Tibial nerve (tissue), 4 donors: ENCODE data around the gene ACTL9. TPM values are rescaled to one million over a fixed set of nuclear protein-coding genes. Genes with fewer than 3 reads are reported as not detected.

Experiments
- DNase-seq, 2 donors: peaks; one replicate each; pipeline ENCODE4 v3.0.0-alpha.2; 2019; ENCODE audit warnings: low spot score in 2 of 2
- H3K27ac ChIP-seq, 4 donors: fragments of 200-600 bp; sonication (generic) in 3 of 4; one replicate each; pipeline ENCODE4 v1.5.1; 2017 to 2019; ENCODE audit warnings: mild to moderate bottlenecking in 1 of 4
- H3K27me3 ChIP-seq, 2 donors: fragments of 200-600 bp; sonication (generic) in 1 of 2; one replicate each; pipeline versions ENCODE4 v1.5.1 to v1.6.0; 2017 to 2019
- H3K36me3 ChIP-seq, 3 donors: fragments of 200-600 bp; sonication (generic); one replicate each; pipeline ENCODE4 v1.5.1; 2018 to 2019
- H3K4me1 ChIP-seq, 4 donors: fragments of 200-600 bp; sonication (generic) in 3 of 4; one replicate each; pipeline ENCODE4 v1.5.1; 2017 to 2019
- H3K4me3 ChIP-seq, 4 donors: fragments of 200-600 bp; sonication (generic) in 3 of 4; one replicate each; pipeline ENCODE4 v1.5.1; 2017 to 2019; ENCODE audit warnings: mild to moderate bottlenecking in 1 of 4, moderate library complexity in 1 of 4
- H3K9me3 ChIP-seq, 4 donors: fragments of 200-600 bp; sonication (generic) in 3 of 4; one replicate each; pipeline ENCODE4 v1.5.1; 2017 to 2019
- EP300 ChIP-seq, 2 donors: sonication (generic); formaldehyde crosslinking; IDR thresholded peaks; one replicate each; pipeline ENCODE4 v1.6.1; 2017; ENCODE audit warnings: antibody characterized with exemption in 2 of 2, mild to moderate bottlenecking in 1 of 2
- POLR2A ChIP-seq, 2 donors: fragments of 450-650 bp; IDR thresholded peaks; one replicate each; pipeline ENCODE4 v1.6.1; 2017; ENCODE audit warnings: antibody characterized with exemption in 2 of 2, mild to moderate bottlenecking in 2 of 2, moderate library complexity in 2 of 2
- WGBS, 2 donors: methylation state at CpG; one replicate each; pipeline ENCODE4 v1.1.5; 2018; 5-methylcytosine and 5-hydroxymethylcytosine counted together
- total RNA-seq, 4 donors: library from RNA; depleted of rRNA; stranded (reverse); fragments of >200 nt; gene quantifications; one replicate each; pipeline ENCODE4 v1.1.0, GENCODE V29; 2016
- TF ChIP-seq, protein P1 (sequence below), 5 experiments: fragments of 200-600 bp in 3 of 5; fragments of 450-650 bp in 2 of 5; sonication (generic) in 3 of 5; IDR thresholded peaks; one replicate each; pipeline ENCODE4 v1.5.1; 2016 to 2019; ENCODE audit warnings: antibody characterized with exemption in 5 of 5, mild to moderate bottlenecking in 3 of 5, moderate library complexity in 2 of 5

The ACTL9 gene
- total RNA-seq, 4 donors from 2014 or later, result not detected

DNA sequence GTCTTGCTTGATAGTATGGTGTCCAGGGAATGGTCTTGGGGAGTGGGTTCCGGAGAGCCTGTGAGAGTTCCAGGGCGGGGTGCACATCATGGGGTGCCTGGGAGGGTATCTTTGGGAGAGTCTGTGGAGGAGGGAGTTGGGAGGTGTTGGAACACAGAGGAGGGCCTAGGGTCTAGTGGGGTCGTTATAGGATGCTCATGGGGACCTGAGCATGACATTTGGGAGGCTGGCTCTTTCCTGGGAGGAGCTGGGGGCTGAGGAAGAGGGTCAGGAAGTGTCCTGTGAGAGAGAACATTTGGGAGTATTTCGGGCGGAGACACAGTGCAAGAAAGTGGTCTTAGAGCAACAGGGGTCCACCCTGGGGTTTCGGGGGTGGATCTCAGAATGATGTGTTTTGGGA, 2.7 kb downstream of the ACTL9 start:
- H3K36me3 ChIP-seq, result no peaks in the 10 kb centered on the region
- TF ChIP-seq, protein P1, sequence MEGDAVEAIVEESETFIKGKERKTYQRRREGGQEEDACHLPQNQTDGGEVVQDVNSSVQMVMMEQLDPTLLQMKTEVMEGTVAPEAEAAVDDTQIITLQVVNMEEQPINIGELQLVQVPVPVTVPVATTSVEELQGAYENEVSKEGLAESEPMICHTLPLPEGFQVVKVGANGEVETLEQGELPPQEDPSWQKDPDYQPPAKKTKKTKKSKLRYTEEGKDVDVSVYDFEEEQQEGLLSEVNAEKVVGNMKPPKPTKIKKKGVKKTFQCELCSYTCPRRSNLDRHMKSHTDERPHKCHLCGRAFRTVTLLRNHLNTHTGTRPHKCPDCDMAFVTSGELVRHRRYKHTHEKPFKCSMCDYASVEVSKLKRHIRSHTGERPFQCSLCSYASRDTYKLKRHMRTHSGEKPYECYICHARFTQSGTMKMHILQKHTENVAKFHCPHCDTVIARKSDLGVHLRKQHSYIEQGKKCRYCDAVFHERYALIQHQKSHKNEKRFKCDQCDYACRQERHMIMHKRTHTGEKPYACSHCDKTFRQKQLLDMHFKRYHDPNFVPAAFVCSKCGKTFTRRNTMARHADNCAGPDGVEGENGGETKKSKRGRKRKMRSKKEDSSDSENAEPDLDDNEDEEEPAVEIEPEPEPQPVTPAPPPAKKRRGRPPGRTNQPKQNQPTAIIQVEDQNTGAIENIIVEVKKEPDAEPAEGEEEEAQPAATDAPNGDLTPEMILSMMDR (IDR thresholded peaks at IDR 0.05), result no peak
- TF ChIP-seq EP300 (IDR thresholded peaks at IDR 0.05), result no peak
- TF ChIP-seq POLR2A (IDR thresholded peaks at IDR 0.05), result no peak
- no peaks in the 10 kb centered on the region for H3K4me1 ChIP-seq
- H3K4me3 ChIP-seq, result no peak overlapping the region
- WGBS, 2 donors, result 71 to 76% methylated on average over 6 of the region's 6 CpGs
- no peak for DNase-seq
- no peak overlapping the region for H3K27ac ChIP-seq
- peaks cover 0 to 11% (median 0%) of the 10 kb centered on the region in 4 donors for H3K9me3 ChIP-seq
- H3K27me3 ChIP-seq, result peaks cover 0 to 4% of the 10 kb centered on the region in 2 donors

DNA sequence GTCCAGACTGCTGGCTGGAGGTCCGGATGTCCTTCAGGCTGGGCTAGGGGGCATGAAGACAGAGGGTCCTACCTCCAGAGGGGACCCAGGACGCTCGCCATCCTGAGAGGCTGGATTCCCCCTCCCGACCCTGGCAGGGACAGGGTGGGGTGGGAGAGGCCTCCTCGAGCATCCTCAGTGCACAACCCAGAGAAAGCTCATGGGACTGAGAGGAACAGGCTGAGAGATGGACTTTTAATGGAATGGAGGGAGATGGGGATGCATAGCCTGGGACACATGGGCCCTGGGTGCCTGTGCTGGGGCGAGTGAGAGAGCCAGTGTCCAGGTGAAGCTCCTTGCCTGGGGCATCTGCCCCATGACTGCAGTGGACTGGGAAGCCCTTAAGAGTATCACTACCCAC, 3.1 kb downstream of the ACTL9 start:
- WGBS, 2 donors, result 48 to 60% methylated on average over 6 of the region's 6 CpGs

DNA sequence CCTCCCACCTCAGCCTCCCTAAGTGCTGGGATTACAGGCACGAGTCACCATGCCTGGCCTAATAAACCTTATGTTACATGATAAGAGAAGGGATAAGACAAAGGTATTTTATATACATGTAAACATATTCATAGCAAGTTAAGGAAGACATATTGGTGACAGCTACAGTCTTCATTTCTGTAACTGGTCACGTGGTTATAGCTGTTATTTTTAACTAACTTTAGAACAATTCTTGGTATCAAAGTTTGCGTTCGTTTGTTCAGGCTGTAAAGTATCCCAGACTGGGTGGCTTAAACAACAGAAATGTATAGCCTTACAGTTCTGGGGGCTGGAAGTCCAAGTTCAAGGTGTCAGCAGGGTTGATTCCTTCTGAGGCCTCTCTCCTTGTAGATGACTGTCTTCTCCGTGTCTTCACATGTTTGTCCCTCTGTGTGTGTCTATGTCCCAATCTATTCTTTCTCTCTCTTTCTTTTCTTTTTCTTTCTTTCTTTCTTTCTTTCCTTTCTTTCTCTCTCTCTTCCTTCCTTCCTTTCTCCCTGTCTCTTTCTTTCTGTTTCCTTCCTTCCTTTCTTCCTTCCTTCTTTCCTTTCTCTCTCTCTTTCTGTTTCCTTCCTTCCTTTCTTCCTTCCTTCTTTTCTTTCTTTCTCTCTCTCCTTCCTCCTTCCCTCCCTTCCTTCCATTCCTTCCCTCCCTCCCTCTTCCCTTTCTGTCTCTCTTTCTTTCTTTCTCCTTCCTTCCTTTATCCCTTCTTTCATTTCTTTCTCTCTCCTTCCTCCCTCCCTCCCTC, 7.6 kb downstream of the ACTL9 start:
- Histone ChIP-seq H3K4me1 (no peaks in the 10 kb centered on the region), H3K27ac (no peak overlapping the region), H3K9me3 (peaks cover 0 to 3% (median 0%) of the 10 kb centered on the region in 4 donors), H3K36me3 (no peaks in the 10 kb centered on the region), H3K27me3 (no peaks in the 10 kb centered on the region), H3K4me3 (no peak overlapping the region)
- TF ChIP-seq POLR2A (IDR thresholded peaks at IDR 0.05), result no peak
- TF ChIP-seq EP300 (IDR thresholded peaks at IDR 0.05), result no peak
- TF ChIP-seq, protein P1 (IDR thresholded peaks at IDR 0.05), result no peak
- no peak for DNase-seq
- 46 to 69% methylated on average over 5 of the region's 5 CpGs for WGBS, 2 donors

More for the DNA sequence above, 3.1 kb downstream of the ACTL9 start:
- Histone ChIP-seq H3K36me3 (no peaks in the 10 kb centered on the region), H3K27ac (no peak overlapping the region), H3K4me1 (no peaks in the 10 kb centered on the region), H3K4me3 (no peak overlapping the region), H3K9me3 (peaks cover 0 to 11% (median 0%) of the 10 kb centered on the region in 4 donors), H3K27me3 (peaks cover 0 to 4% of the 10 kb centered on the region in 2 donors)
- no peak for DNase-seq
- no peak for TF ChIP-seq EP300 (IDR thresholded peaks at IDR 0.05)
- TF ChIP-seq, protein P1 (IDR thresholded peaks at IDR 0.05), result no peak
- TF ChIP-seq POLR2A (IDR thresholded peaks at IDR 0.05), result no peak

DNA sequence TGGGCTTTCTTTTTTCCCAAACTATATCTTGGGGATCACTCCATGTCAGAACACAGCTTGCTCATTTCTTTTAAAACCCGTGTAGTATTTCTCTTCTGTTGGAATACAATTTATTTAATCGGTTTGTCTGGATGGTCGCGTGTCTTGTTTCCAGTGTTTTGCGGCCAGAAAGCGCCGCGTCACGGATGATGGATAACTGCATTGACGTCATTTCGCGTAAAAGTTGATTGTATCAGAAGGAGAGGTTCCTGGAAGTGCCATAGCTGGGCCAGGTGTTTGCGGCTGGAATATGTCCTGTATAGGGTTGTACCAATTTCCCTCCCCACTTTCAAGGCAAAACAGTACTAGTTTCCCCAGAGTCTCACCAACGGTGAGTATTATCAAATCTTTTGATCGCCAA, 9.7 kb downstream of the ACTL9 start:
- DNase-seq, result no peak
- Histone ChIP-seq H3K4me3 (no peak overlapping the region), H3K4me1 (no peaks in the 10 kb centered on the region), H3K9me3 (peaks cover 0 to 3% (median 0%) of the 10 kb centered on the region in 4 donors), H3K27me3 (no peaks in the 10 kb centered on the region), H3K27ac (no peak overlapping the region), H3K36me3 (no peaks in the 10 kb centered on the region)
- 92 to 96% methylated on average over 15 of the region's 15 CpGs for WGBS, 2 donors
- TF ChIP-seq POLR2A (IDR thresholded peaks at IDR 0.05) (no peak), EP300 (IDR thresholded peaks at IDR 0.05) (no peak)
- TF ChIP-seq, protein P1 (IDR thresholded peaks at IDR 0.05), result no peak

DNA sequence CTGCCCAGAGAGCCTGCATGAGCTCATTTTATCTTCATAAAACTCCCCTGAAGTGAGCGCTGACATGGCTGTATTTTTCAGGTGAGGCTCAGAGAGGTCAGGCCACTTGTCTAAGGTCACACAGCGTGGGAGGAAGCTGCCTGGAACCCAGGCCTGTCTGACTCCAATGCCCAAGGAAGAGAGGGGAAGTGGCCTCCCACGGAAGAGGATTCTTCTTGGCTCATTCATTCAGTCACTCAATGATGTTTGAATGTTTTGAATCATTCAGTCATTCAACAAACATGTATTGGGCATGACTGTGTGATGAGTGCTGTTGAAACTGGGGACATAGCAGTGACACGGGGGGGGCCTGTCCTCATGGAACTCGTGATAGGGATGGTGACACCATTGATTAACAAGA, 12.0 kb downstream of the ACTL9 start:
- TF ChIP-seq POLR2A (IDR thresholded peaks at IDR 0.05) (no peak), EP300 (IDR thresholded peaks at IDR 0.05) (no peak)
- TF ChIP-seq, protein P1 (IDR thresholded peaks at IDR 0.05), result no peak
- Histone ChIP-seq H3K9me3 (peaks cover 0 to 11% (median under 1%) of the 10 kb centered on the region in 4 donors), H3K4me3 (no peak overlapping the region), H3K4me1 (no peaks in the 10 kb centered on the region), H3K27ac (no peak overlapping the region), H3K27me3 (no peaks in the 10 kb centered on the region), H3K36me3 (no peaks in the 10 kb centered on the region)
- 45 to 55% methylated on average over 5 of the region's 5 CpGs for WGBS, 2 donors
- DNase-seq, result no peak
